GM12874 (cell line): ENCODE results near the gene CDH18.

Experiments
- TF ChIP-seq, protein P1 (sequence below): IDR thresholded peaks from 2 replicates; pipeline ENCODE4 v1.5.1; 2011; ENCODE audit warnings: low read depth, mild to moderate bottlenecking, control low read depth, low read length, moderate library complexity; ENCODE audit not compliant: insufficient read depth

CDH18 gene

GRCh38 chr5:19694949-19695611, 292.9 kb downstream of the CDH18 start:
- TF ChIP-seq, protein P1, sequence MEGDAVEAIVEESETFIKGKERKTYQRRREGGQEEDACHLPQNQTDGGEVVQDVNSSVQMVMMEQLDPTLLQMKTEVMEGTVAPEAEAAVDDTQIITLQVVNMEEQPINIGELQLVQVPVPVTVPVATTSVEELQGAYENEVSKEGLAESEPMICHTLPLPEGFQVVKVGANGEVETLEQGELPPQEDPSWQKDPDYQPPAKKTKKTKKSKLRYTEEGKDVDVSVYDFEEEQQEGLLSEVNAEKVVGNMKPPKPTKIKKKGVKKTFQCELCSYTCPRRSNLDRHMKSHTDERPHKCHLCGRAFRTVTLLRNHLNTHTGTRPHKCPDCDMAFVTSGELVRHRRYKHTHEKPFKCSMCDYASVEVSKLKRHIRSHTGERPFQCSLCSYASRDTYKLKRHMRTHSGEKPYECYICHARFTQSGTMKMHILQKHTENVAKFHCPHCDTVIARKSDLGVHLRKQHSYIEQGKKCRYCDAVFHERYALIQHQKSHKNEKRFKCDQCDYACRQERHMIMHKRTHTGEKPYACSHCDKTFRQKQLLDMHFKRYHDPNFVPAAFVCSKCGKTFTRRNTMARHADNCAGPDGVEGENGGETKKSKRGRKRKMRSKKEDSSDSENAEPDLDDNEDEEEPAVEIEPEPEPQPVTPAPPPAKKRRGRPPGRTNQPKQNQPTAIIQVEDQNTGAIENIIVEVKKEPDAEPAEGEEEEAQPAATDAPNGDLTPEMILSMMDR, result no peak

- TF ChIP-seq, protein P1, result no peak
Measured at GRCh38 chr5:19690978-19691377, 297.0 kb downstream of the CDH18 start.

GRCh38 chr5:19685473-19685872, 302.5 kb downstream of the CDH18 start:
- TF ChIP-seq, protein P1, result no peak

DNA sequence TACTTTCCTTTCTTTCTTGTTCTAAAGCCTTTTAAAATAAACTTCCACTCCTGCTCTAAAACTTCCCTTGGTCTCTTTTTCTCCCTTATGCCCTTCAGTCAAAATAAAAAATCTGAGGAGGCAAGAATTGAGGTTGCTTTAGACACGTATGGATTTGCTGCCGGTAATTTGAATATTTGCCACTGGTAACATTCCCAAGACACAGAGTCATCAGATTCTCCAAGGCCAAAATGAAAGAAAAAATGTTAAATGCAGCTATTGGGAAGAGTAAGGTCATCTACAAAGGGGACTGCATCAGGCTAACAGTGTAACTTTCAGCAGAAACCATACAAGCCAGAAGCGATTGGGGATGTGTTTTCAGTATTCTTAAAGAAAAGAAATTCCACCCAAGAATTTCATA, 311.1 kb downstream of the CDH18 start:
- TF ChIP-seq, protein P1, result no peak

GRCh38 chr5:19660679-19661078, 327.3 kb downstream of the CDH18 start:
- TF ChIP-seq, protein P1, result no peak

DNA sequence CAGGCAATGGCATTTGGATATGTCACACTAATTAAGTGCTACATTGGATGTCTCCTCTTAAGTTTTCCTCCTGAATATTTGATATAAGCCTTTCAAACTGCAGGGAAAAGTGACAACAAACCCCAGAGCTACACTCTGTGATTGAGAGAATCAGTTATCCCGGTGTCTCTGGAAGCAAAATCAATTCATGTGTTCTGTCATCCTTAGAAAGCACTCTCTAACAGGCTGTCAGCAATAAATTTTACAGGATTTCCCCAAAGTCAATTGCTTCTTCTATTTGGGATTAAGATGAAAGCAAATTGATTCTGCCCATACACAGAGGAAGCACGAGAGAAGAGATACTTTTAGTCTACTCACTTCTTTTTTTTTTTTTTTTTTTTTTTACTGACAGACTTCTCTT, 332.4 kb downstream of the CDH18 start:
- TF ChIP-seq, protein P1, result no peak

DNA sequence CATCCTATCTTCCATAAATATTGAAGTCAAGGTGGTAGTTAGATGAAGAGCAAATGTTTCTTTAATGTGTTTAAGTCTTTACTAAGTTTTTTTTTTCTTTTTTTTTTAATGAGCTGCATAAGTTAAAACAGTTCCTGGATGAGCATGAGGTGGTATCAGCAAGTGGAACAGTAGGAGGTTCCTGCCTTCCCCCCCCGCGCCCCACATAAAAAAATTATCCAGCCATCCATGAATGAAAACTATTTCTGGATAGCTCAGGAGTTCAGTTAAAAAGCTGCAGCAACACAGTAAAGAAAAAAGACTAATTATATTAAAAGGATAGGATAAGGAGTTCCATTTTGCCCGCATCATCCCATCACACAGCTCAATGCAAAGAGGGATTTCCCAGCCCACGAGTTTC, 349.5 kb downstream of the CDH18 start:
- TF ChIP-seq, protein P1, result no peak
